Mesendoderm (in vitro differentiated cells): Measurements from ENCODE around the gene KIF3B.
"Not testable (repeated sequence)": the region's sequence is repeated elsewhere in the genome, so short reads cannot be mapped to it uniquely, and the experiment has no call there.

Source experiments
- DNase-seq: peaks from one replicate; pipeline ENCODE4 v3.0.0; 2013
- H2AK5ac ChIP-seq: 2 replicates; pipeline ENCODE4 v1.6.1; 2013; ENCODE audit warnings: low read length, inconsistent platforms
- H2BK120ac ChIP-seq: 2 replicates; pipeline ENCODE4 v1.6.1; 2013; ENCODE audit warnings: low read depth, mild to moderate bottlenecking, low read length, moderate library complexity, mixed read lengths
- H2BK15ac ChIP-seq: replicated peaks from 2 replicates; pipeline ENCODE4 v1.6.1; 2013; ENCODE audit warnings: low read depth, mild to moderate bottlenecking, moderate library complexity
- H2BK5ac ChIP-seq: 2 replicates; pipeline ENCODE4 v1.6.1; 2013; ENCODE audit warnings: low read length, inconsistent platforms
- H3K18ac ChIP-seq: 2 replicates; pipeline ENCODE4 v1.6.1; 2013; ENCODE audit warnings: mild to moderate bottlenecking, low read length, mixed read lengths
- H3K23ac ChIP-seq: one replicate; pipeline ENCODE4 v1.6.1; 2013; ENCODE audit warnings: low read length
- H3K27ac ChIP-seq: 2 replicates; pipeline ENCODE4 v1.5.1; 2013; ENCODE audit warnings: low read depth, mild to moderate bottlenecking, inconsistent platforms, low read length, moderate library complexity
- H3K27me3 ChIP-seq: 2 replicates; pipeline ENCODE4 v1.6.1; 2013; ENCODE audit warnings: low read length, control low read depth, mild to moderate bottlenecking, inconsistent platforms; ENCODE audit not compliant: insufficient read depth, poor library complexity
- H3K36me3 ChIP-seq: 2 replicates; pipeline ENCODE4 v1.6.1; 2013; ENCODE audit warnings: low read length, inconsistent platforms; ENCODE audit not compliant: control insufficient read depth, insufficient read depth
- H3K4ac ChIP-seq: one replicate; pipeline ENCODE4 v1.6.1; 2013; ENCODE audit warnings: low read depth, mild to moderate bottlenecking, low read length, moderate library complexity
- H3K4me1 ChIP-seq: 2 replicates; pipeline ENCODE4 v1.6.1; 2013; ENCODE audit warnings: low read depth, low read length, inconsistent platforms; ENCODE audit not compliant: control insufficient read depth
- H3K4me2 ChIP-seq: 2 replicates; pipeline ENCODE4 v1.6.1; 2013; ENCODE audit warnings: low read length
- H3K4me3 ChIP-seq: 2 replicates; pipeline ENCODE4 v1.5.1; 2013; ENCODE audit warnings: mild to moderate bottlenecking, low read length
- H3K56ac ChIP-seq: one replicate; pipeline ENCODE4 v1.6.1; 2013; ENCODE audit warnings: low read length
- H3K79me1 ChIP-seq: 2 replicates; pipeline ENCODE4 v1.6.1; 2013; ENCODE audit warnings: low read length, inconsistent platforms
- H3K79me2 ChIP-seq: 2 replicates; pipeline ENCODE4 v1.6.1; 2013; ENCODE audit warnings: mild to moderate bottlenecking, low read length; ENCODE audit not compliant: control insufficient read depth, insufficient read depth
- H3K9ac ChIP-seq: 2 replicates; pipeline ENCODE4 v1.6.1; 2013; ENCODE audit warnings: low read length, inconsistent platforms
- H4K5ac ChIP-seq: one replicate; pipeline ENCODE4 v1.6.1; 2013; ENCODE audit warnings: low read length
- H4K8ac ChIP-seq: one replicate; pipeline ENCODE4 v1.6.1; 2013; ENCODE audit warnings: low read depth, mild to moderate bottlenecking, control low read depth, low read length, moderate library complexity
- WGBS: extraction: QIAGEN DNeasy Blood & Tissue Kit; methylation state at CpG from one replicate; pipeline ENCODE4 v1.1.7; 2013; ENCODE audit warnings: low lambda C conversion rate, missing lambda C conversion rate; ENCODE audit not compliant: insufficient coverage; ENCODE audit errors: extremely low coverage; 5-methylcytosine and 5-hydroxymethylcytosine counted together

Gene KIF3B

DNA sequence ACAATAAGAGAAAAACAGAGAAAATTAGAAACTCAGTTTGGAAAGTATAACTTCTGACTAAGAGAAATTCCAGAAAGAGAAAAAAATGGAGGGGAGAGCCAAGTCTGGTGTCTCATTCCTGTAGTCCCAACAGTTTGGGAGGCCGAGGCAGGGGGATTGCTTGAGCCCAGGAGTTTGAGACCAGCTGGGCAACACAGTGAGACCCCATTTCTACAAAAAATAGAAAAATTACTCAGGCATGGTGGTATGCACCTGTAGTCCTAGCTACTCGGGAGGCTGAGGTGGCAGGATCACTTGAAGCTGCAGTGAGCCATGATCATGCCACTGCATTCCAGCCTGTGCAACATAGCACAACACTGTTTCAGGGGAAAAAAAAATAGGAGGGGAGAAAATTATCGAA, 3.1 kb upstream of the KIF3B start:
- Histone ChIP-seq H3K79me1 (peaks cover 5% of the 10 kb centered on the region), H3K79me2 (no peaks in the 10 kb centered on the region), H3K56ac (no peak overlapping the region), H2BK15ac (no peak overlapping the region), H4K8ac (no peak overlapping the region), H3K4me1 (peaks cover 6% of the 10 kb centered on the region), H3K4me3 (no peak overlapping the region), H2AK5ac (no peak overlapping the region), H3K18ac (no peak overlapping the region), H4K5ac (no peak overlapping the region), H3K4me2 (no peak overlapping the region), H3K4ac (no peak overlapping the region), H3K36me3 (no peaks in the 10 kb centered on the region), H2BK120ac (no peak overlapping the region), H2BK5ac (no peak overlapping the region), H3K27me3 (no peaks in the 10 kb centered on the region), H3K9ac (no peak overlapping the region), H3K23ac (no peak overlapping the region), H3K27ac (no peak overlapping the region)
- no CpG with 5 or more reads among the region's 3 CpGs for WGBS
- no peak for DNase-seq

DNA sequence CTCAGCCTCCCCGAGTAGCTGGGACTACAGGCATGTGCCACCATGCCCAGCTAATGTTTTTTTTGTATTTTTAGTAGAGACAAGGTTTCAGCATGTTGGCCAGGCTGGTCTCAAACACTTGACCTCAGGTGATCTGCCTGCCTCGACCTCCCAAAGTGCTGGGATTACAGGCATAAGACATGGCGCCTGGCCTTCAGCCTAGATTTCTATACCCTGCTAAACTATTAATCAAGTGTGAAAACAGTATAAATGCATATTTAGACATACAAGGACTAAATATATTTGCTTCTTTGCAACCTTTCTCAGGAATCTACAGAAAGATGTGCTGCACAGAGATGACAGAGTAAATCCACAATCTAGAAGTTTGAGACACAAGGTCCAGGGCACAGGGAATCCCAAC, 2.3 kb upstream of the KIF3B start:
- H3K4me2 ChIP-seq, H3K56ac ChIP-seq, H2BK5ac ChIP-seq, H3K79me2 ChIP-seq, H3K18ac ChIP-seq, H3K36me3 ChIP-seq, H4K8ac ChIP-seq, H2BK15ac ChIP-seq, H2AK5ac ChIP-seq, H3K4me1 ChIP-seq, H3K23ac ChIP-seq, H4K5ac ChIP-seq, H3K27me3 ChIP-seq, H3K9ac ChIP-seq, H2BK120ac ChIP-seq, H3K4ac ChIP-seq, DNase-seq, H3K4me3 ChIP-seq, H3K79me1 ChIP-seq, H3K27ac ChIP-seq: not testable (repeated sequence)
- WGBS = no CpG with 5 or more reads among the region's 3 CpGs

DNA sequence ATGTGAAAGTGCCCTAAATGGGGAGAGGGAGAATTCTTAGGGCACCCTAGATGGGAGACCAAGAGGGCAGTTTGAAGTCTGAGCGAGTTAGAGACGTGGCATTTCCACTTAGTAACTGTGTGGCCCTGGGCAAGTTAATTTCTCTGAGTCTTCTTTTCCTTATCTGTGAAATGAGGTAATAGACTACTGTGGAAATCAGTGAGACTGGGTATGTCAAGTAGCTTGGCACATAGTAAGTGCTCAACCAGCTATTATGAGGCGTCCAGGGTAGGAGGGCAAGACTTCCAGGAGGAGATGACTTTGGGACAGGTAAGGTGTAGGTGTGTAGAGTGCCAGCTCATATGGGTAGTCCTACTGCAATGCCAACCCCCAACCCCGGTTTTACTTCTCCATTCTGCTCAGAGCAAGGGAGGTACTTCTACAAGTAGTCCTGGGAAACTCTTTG, 770 bp downstream of the KIF3B start:
- no peak overlapping the region for H4K8ac ChIP-seq
- peak overlapping the region; percentile 80 for H3K9ac ChIP-seq
- H3K18ac ChIP-seq = no peak overlapping the region
- H3K23ac ChIP-seq = no peak overlapping the region
- no peak overlapping the region for H3K4ac ChIP-seq
- H3K4me1 ChIP-seq = peaks cover 6% of the 10 kb centered on the region
- H3K4me3 ChIP-seq = peak overlapping the region; percentile 73
- WGBS = no CpG with 5 or more reads among the region's 4 CpGs
- H3K4me2 ChIP-seq = peak overlapping the region; percentile 35
- H3K56ac ChIP-seq = peak overlapping the region; percentile 86
- H3K27me3 ChIP-seq = no peaks in the 10 kb centered on the region
- no peaks in the 10 kb centered on the region for H3K79me2 ChIP-seq
- peaks cover 5% of the 10 kb centered on the region for H3K79me1 ChIP-seq
- H2AK5ac ChIP-seq = no peak overlapping the region
- H2BK15ac ChIP-seq = no peak overlapping the region
- H2BK5ac ChIP-seq = no peak overlapping the region
- H2BK120ac ChIP-seq = no peak overlapping the region
- H3K27ac ChIP-seq = no peak overlapping the region
- H4K5ac ChIP-seq = no peak overlapping the region
- peak; percentile 7 for DNase-seq
- H3K36me3 ChIP-seq = no peaks in the 10 kb centered on the region

DNA sequence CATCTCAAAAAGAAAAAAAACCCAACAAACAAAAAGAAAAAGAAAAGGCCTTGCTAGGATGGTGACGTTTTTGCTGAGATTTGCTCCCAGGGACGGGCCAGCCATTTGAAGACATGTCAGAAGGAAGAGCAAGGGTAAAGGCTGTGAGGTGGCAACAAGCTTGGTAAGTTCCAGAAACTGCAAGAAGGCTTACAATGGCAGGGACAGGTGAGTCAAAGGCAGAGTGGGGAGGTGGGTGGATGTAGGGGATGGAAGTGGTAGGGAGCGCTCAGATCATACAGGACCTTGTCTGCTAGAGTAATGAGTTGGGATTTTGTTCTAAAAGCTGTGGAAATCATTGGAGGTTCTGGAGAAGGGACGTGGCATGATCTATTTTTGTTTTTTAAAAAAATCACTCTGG, 4.3 kb downstream of the KIF3B start:
- Histone ChIP-seq H3K36me3 (no peaks in the 10 kb centered on the region), H3K18ac (no peak overlapping the region), H3K27ac (no peak overlapping the region), H2AK5ac (no peak overlapping the region), H3K56ac (no peak overlapping the region), H3K4me1 (peaks cover 6% of the 10 kb centered on the region), H3K27me3 (no peaks in the 10 kb centered on the region), H3K4ac (no peak overlapping the region), H3K9ac (no peak overlapping the region), H3K4me2 (no peak overlapping the region), H3K4me3 (no peak overlapping the region), H3K23ac (no peak overlapping the region), H4K5ac (no peak overlapping the region), H2BK15ac (no peak overlapping the region), H2BK5ac (no peak overlapping the region), H4K8ac (no peak overlapping the region), H2BK120ac (no peak overlapping the region), H3K79me1 (peaks cover 5% of the 10 kb centered on the region), H3K79me2 (no peaks in the 10 kb centered on the region)
- no CpG with 5 or more reads among the region's 4 CpGs for WGBS
- no peak for DNase-seq

DNA sequence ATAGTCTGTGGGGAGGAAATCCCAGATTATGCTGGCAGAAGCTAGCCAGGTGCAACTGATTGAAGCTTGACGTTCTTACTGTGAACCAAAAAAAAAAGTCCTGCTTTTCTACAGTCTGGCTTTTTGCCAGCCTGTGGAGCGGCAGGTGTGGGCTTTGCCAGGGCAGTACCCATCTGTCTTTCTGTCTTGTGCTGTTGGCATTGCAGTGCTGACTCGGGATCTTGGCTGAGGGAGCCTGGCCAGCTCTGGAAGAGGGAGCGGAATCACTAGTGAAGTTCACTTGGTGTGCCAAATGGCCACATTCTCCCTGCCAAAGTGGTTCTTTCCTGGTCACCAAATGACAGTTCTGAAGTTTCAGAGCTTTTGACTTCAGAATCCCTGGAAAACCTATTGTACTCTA, 5.0 kb downstream of the KIF3B start:
- Histone ChIP-seq H4K8ac (no peak overlapping the region), H3K4me1 (peaks cover 4% of the 10 kb centered on the region), H3K4me2 (no peak overlapping the region), H3K23ac (no peak overlapping the region), H3K27ac (no peak overlapping the region), H2BK120ac (no peak overlapping the region), H2AK5ac (no peak overlapping the region), H3K18ac (no peak overlapping the region), H3K56ac (no peak overlapping the region), H2BK15ac (no peak overlapping the region), H3K4ac (no peak overlapping the region), H3K79me2 (no peaks in the 10 kb centered on the region), H3K36me3 (no peaks in the 10 kb centered on the region), H3K9ac (no peak overlapping the region), H3K79me1 (peaks cover 5% of the 10 kb centered on the region), H2BK5ac (no peak overlapping the region), H3K27me3 (no peaks in the 10 kb centered on the region), H3K4me3 (no peak overlapping the region), H4K5ac (no peak overlapping the region)
- no CpG with 5 or more reads among the region's 4 CpGs for WGBS
- no peak for DNase-seq

DNA sequence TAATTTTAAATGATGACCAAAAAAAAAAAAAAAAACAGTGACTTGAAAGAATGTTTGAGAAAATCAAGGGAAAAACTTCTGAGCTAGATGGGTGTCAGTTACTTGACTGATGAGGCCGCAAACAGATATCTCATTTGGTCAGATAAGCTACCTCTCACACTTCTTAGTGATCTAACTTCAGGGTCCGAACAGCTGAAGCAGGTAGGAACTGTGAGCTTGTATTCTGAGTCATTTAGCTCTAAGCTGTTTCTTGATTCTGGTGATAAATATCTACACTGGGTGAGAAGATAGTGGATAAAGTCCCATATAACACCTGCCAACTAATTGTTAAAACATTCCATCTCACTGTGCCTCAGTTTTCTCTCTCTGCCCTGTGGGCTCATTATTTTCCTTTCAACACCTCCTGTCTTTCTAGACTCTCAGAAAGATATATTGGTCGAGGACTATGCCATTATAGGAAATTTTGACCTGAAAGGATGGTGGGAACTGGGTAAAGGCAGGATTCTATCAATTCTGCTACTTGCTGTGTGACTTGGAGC, 7.7 kb downstream of the KIF3B start:
- Histone ChIP-seq H3K79me1 (no peaks in the 10 kb centered on the region), H3K4me2 (no peak overlapping the region), H3K4me3 (no peak overlapping the region), H3K36me3 (no peaks in the 10 kb centered on the region), H2BK15ac (no peak overlapping the region), H3K4me1 (no peaks in the 10 kb centered on the region), H3K56ac (no peak overlapping the region), H3K23ac (no peak overlapping the region), H4K5ac (no peak overlapping the region), H4K8ac (no peak overlapping the region), H3K4ac (no peak overlapping the region), H3K79me2 (no peaks in the 10 kb centered on the region), H2BK5ac (no peak overlapping the region), H3K27ac (no peak overlapping the region), H2AK5ac (no peak overlapping the region), H3K18ac (no peak overlapping the region), H3K9ac (no peak overlapping the region), H3K27me3 (no peaks in the 10 kb centered on the region), H2BK120ac (no peak overlapping the region)
- WGBS = no CpG with 5 or more reads among the region's 3 CpGs
- DNase-seq = no peak
